MCF 10A (cell line): ENCODE results near the gene CATSPERZ. TPM values are rescaled to one million over a fixed set of nuclear protein-coding genes. Genes with fewer than 3 reads are reported as not detected.
A peak's percentile ranks its signal among the peaks of the same experiment; 100 is the strongest.
"Not testable (repeated sequence)": the region's sequence is repeated elsewhere in the genome, so short reads cannot be mapped to it uniquely, and the experiment has no call there.

Experiments
- BruUV-seq: library from RNA; stranded (reverse); fragments of 400-500 nt; replicated peaks from 2 replicates; lab custom pipeline; 2021; lab: Mats Ljungman, UMichigan
- CTCF ChIA-PET: fragments of 300-600 bp; sonication (Branson Sonifier 250); formaldehyde crosslinking; extraction: SDS; loops from one replicate; lab custom pipeline; 2021; ENCODE audit warnings: antibody characterized with exemption, inconsistent platforms; lab: Yijun Ruan, JAX
- POLR2A ChIA-PET: fragments of 300-600, 350-650 bp; sonication (Branson Sonifier 250); formaldehyde crosslinking; extraction: SDS; loops from one replicate; lab custom pipeline; 2020; ENCODE audit warnings: antibody characterized with exemption, inconsistent platforms; lab: Yijun Ruan, JAX
- DNase-seq: peaks from one replicate; pipeline ENCODE4 v3.0.0-alpha.2; 2018; ENCODE audit not compliant: unreplicated experiment
- H3K27ac Mint-ChIP-seq: one replicate; pipeline ENCODE4 v1.8.0; 2022; ENCODE audit warnings: mild to moderate bottlenecking, low read depth, mixed read lengths; ENCODE audit not compliant: unreplicated experiment
- H3K27me3 Mint-ChIP-seq: one replicate; pipeline ENCODE4 v1.8.0; 2022; ENCODE audit warnings: mixed read lengths; ENCODE audit not compliant: insufficient read depth, unreplicated experiment
- H3K36me3 Mint-ChIP-seq: one replicate; pipeline ENCODE4 v1.8.0; 2022; ENCODE audit warnings: mild to moderate bottlenecking, moderate library complexity, mixed read lengths; ENCODE audit not compliant: insufficient read depth, unreplicated experiment
- H3K4me1 Mint-ChIP-seq: one replicate; pipeline ENCODE4 v1.8.0; 2022; ENCODE audit warnings: mixed read lengths; ENCODE audit not compliant: insufficient read depth, unreplicated experiment
- H3K4me3 Mint-ChIP-seq: one replicate; pipeline ENCODE4 v1.8.0; 2022; ENCODE audit warnings: mild to moderate bottlenecking, moderate library complexity, mixed read lengths; ENCODE audit not compliant: unreplicated experiment
- H3K9me3 Mint-ChIP-seq: one replicate; pipeline ENCODE4 v1.8.0; 2022; ENCODE audit warnings: mixed read lengths; ENCODE audit not compliant: unreplicated experiment
- CTCF ChIP-seq: fragments of 200-600 bp; IDR thresholded peaks from one replicate; pipeline ENCODE4 v1.8.0; 2022; ENCODE audit warnings: antibody characterized with exemption, mild to moderate bottlenecking; ENCODE audit not compliant: unreplicated experiment
- intact Hi-C: fragments of 100-400 bp; cut with micrococcal nuclease; formaldehyde crosslinking; loops from 2 replicates; pipeline ENCODE4 v1.14.1; 2022
- total RNA-seq: library from RNA; stranded (reverse); gene quantifications from 2 replicates; pipeline ENCODE4 v1.2.3, GENCODE V29; 2022

The CATSPERZ gene
- total RNA-seq, 1 experiment from 2014 or later, result 0.68 TPM

GRCh38 chr11:64306563-64306875 is 6.4 kb downstream of the CATSPERZ start:
- CTCF ChIA-PET, result interaction anchor here (0.6 to 2.3 kb wide), 3 partner anchors 26 to 243 kb away, joined by 4 to 6 read pairs (median 5); no protein-coding TSS in a partner anchor
- peak overlapping the region; percentile 99 for H3K4me3 Mint-ChIP-seq
- TF ChIP-seq CTCF, result no peak
- H3K27ac Mint-ChIP-seq, result peak overlapping the region; percentile 96
- POLR2A ChIA-PET, result interaction anchor here (0.7 to 3.6 kb wide), 5 partner anchors 11 to 80 kb away, joined by 3 to 32 read pairs (median 6); partner anchors contain the start of genes BAD, NUDT22, PRDX5 and TRMT112
- H3K36me3 Mint-ChIP-seq, result peaks cover 44% of the 10 kb centered on the region
- H3K27me3 Mint-ChIP-seq, result no peaks in the 10 kb centered on the region
- DNase-seq, result no peak
- TSS peak; percentile 32 for BruUV-seq
- intact Hi-C loops, result no loop called here
- no peaks in the 10 kb centered on the region for H3K9me3 Mint-ChIP-seq
- peaks cover 18% of the 10 kb centered on the region for H3K4me1 Mint-ChIP-seq

GRCh38 chr11:64306876-64307622 is 6.9 kb downstream of the CATSPERZ start:
- ChIA-PET POLR2A (interaction anchor here (0.7 to 3.6 kb wide), 6 partner anchors 10 to 81 kb away, joined by 3 to 32 read pairs (median 6); partner anchors contain the start of genes BAD, NUDT22, PRDX5 and TRMT112), CTCF (interaction anchor here (0.6 to 2.3 kb wide), 4 partner anchors 25 to 242 kb away, joined by 3 to 6 read pairs (median 4); no protein-coding TSS in a partner anchor)
- peak; percentile 34 for DNase-seq
- H3K4me1 Mint-ChIP-seq, result peaks cover 18% of the 10 kb centered on the region
- H3K9me3 Mint-ChIP-seq, result no peaks in the 10 kb centered on the region
- intact Hi-C loops, result no loop called here
- no peak for TF ChIP-seq CTCF
- H3K27me3 Mint-ChIP-seq, result no peaks in the 10 kb centered on the region
- peak overlapping the region; percentile 96 for H3K27ac Mint-ChIP-seq
- peak overlapping the region; percentile 99 for H3K4me3 Mint-ChIP-seq
- BruUV-seq, result no TSS peak
- H3K36me3 Mint-ChIP-seq, result peaks cover 45% of the 10 kb centered on the region

GRCh38 chr11:64307795-64308194 is 7.6 kb downstream of the CATSPERZ start:
- BruUV-seq, H3K27me3 Mint-ChIP-seq, H3K9me3 Mint-ChIP-seq, DNase-seq, intact Hi-C loops: not testable (repeated sequence)
- Mint-ChIP-seq H3K27ac (peak overlapping the region; percentile 54), H3K4me1 (peaks cover 22% of the 10 kb centered on the region), H3K36me3 (peaks cover 49% of the 10 kb centered on the region), H3K4me3 (peak overlapping the region; percentile 42)
- POLR2A ChIA-PET, result interaction anchor here (0.8 to 3.0 kb wide), 3 partner anchors 9 to 48 kb away, joined by 3 to 32 read pairs (median 6); partner anchors contain the start of genes PRDX5 and TRMT112
- CTCF ChIA-PET, result interaction anchor here (0.6 to 2.3 kb wide), 3 partner anchors 9 to 56 kb away, joined by 3 to 7 read pairs (median 6); partner anchors contain the start of gene TRMT112

- H3K4me3 Mint-ChIP-seq, result no peak overlapping the region
- ChIA-PET POLR2A (interaction anchor here (0.6 to 1.4 kb wide), 5 partner anchors 14 to 41 kb away, joined by 3 to 5 read pairs (median 4); no protein-coding TSS in a partner anchor), CTCF (interaction anchor here (0.7 to 10.2 kb wide), 5 partner anchors 9 to 109 kb away, joined by 3 to 148 read pairs (median 6); partner anchors contain the start of gene RPS6KA4)
- peaks cover 15% of the 10 kb centered on the region for H3K4me1 Mint-ChIP-seq
- H3K27me3 Mint-ChIP-seq, result no peaks in the 10 kb centered on the region
- peak overlapping the region; percentile 61 for H3K27ac Mint-ChIP-seq
- BruUV-seq, result no TSS peak
- no peaks in the 10 kb centered on the region for H3K9me3 Mint-ChIP-seq
- no peak for TF ChIP-seq CTCF
- H3K36me3 Mint-ChIP-seq, result peaks cover 73% of the 10 kb centered on the region
- DNase-seq, result no peak
- intact Hi-C loops, result no loop called here
These were observed 12.8 kb downstream of the CATSPERZ start for GRCh38 chr11:64312947-64313346.
